B cell (primary cell): Measurements from ENCODE around the gene ITPR3.

Source experiments
- CTCF ChIP-seq: fragments of 200-600 bp; IDR thresholded peaks from one replicate; pipeline ENCODE4 v1.8.0; 2022; ENCODE audit warnings: antibody characterized with exemption, mild to moderate bottlenecking
- EZH2 ChIP-seq: IDR thresholded peaks from 2 replicates; pipeline ENCODE4 v1.6.1; 2012; ENCODE audit warnings: borderline replicate concordance, low read depth, mild to moderate bottlenecking, moderate library complexity, low read length; ENCODE audit not compliant: insufficient read depth, poor library complexity, severe bottlenecking

GRCh38 chr6:33722103-33722623 is 101.0 kb downstream of the ITPR3 start:
- TF ChIP-seq CTCF (no peak), EZH2 (no peak)
